Activated T-cell treated with anti-CD3 and anti-CD28 coated beads, Interleukin-2, amount 50 U/mL, for 24 hours (primary cell): ENCODE data around the gene YJU2.

Experiments used
- DNase-seq: peaks from one replicate; pipeline ENCODE4 v3.0.0-alpha.2; 2020
- H3K27ac Mint-ChIP-seq: 2 replicates; pipeline ENCODE4 v1.8.0; 2020; ENCODE audit warnings: mild to moderate bottlenecking, mixed read lengths
- H3K27me3 Mint-ChIP-seq: 2 replicates; pipeline ENCODE4 v1.8.0; 2020; ENCODE audit warnings: mixed read lengths
- H3K36me3 Mint-ChIP-seq: 2 replicates; pipeline ENCODE4 v1.8.0; 2020; ENCODE audit warnings: low read depth, mixed read lengths
- H3K4me1 Mint-ChIP-seq: 2 replicates; pipeline ENCODE4 v1.8.0; 2020; ENCODE audit warnings: low read depth, mixed read lengths
- H3K4me3 Mint-ChIP-seq: 2 replicates; pipeline ENCODE4 v1.8.0; 2020; ENCODE audit warnings: mild to moderate bottlenecking, moderate library complexity, mixed read lengths
- H3K9me3 Mint-ChIP-seq: 2 replicates; pipeline ENCODE4 v1.8.0; 2020; ENCODE audit warnings: mixed read lengths

YJU2 gene

DNA sequence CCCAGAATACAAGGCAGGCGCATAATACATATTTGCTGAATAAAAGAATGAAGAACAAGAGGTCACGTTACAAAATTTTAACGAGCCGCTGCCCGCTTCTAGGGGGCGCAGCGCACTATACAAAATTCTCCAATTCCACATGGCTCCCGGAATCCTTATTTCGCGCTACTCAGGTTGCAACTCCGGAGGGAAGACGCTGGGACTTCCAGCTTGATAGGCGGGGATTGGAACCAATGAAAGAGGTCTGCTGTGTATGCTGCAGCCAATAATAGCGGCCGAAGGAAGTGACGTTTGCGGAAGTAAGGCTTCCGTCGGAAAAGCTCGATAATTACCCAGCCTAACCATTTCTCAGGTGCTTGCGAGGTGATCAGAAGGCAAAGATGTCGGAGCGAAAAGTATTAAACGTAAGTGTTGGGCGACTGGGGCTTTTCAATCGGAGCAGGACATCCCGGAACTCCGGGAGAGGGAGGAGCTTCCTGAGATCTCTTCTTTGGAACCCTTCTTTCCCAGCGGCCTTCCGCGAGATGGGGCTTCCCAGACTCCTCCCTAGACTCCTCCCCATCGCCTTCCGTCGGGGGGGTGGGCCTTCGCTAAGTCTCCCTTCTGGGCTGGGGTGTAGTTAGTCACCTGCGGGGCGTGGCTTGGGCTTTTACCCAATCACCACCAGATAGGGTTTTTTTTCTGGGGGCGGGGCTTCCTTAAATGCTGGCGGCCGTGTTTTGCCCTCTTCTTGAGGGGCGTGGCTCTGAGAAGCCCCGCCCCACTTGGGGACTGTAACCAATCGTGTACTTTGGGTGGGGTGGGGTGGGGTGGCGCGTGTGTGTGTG, at the start of gene YJU2:
Gene YJU2 (plus strand): TSS at position 314 of the 827 bp plus-strand sequence. CDS start 67 bp downstream, at position 381.
- H3K9me3 Mint-ChIP-seq: peaks cover 2% of the 10 kb centered on the region
- H3K27me3 Mint-ChIP-seq: no peaks in the 10 kb centered on the region
- H3K36me3 Mint-ChIP-seq: peaks cover 44% of the 10 kb centered on the region
- peak within 1 kb of the TSS; percentile 86 for H3K4me3 Mint-ChIP-seq
- DNase-seq: peak; percentile 96
- peaks cover 21% of the 10 kb centered on the region for H3K4me1 Mint-ChIP-seq
- H3K27ac Mint-ChIP-seq: peak within 1 kb of the TSS; percentile 98

DNA sequence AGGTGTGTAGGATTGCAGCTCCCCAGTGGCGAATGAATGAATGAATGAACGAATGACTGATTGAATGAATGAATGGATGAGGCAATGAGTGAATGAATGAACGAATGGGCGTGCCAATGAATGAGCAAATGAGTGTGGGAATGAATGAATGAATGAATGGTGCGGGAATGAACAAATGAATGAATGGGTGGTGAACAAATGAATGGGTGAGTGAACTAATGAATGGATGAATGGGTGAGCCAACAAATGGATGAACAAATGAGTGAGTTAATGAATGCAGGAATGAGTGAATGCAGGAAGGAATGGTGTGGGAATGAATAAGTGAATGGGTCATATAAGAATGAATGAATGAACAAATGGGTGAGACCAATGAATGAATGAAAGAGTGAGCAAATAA, 49.7 kb upstream of the YJU2 start:
- peaks cover 10% of the 10 kb centered on the region for H3K9me3 Mint-ChIP-seq
- H3K27ac Mint-ChIP-seq: no peak overlapping the region
- DNase-seq: no peak
- no peaks in the 10 kb centered on the region for H3K36me3 Mint-ChIP-seq
- H3K4me1 Mint-ChIP-seq: peaks cover 11% of the 10 kb centered on the region
- no peak overlapping the region for H3K4me3 Mint-ChIP-seq
- peaks cover 67% of the 10 kb centered on the region for H3K27me3 Mint-ChIP-seq

DNA sequence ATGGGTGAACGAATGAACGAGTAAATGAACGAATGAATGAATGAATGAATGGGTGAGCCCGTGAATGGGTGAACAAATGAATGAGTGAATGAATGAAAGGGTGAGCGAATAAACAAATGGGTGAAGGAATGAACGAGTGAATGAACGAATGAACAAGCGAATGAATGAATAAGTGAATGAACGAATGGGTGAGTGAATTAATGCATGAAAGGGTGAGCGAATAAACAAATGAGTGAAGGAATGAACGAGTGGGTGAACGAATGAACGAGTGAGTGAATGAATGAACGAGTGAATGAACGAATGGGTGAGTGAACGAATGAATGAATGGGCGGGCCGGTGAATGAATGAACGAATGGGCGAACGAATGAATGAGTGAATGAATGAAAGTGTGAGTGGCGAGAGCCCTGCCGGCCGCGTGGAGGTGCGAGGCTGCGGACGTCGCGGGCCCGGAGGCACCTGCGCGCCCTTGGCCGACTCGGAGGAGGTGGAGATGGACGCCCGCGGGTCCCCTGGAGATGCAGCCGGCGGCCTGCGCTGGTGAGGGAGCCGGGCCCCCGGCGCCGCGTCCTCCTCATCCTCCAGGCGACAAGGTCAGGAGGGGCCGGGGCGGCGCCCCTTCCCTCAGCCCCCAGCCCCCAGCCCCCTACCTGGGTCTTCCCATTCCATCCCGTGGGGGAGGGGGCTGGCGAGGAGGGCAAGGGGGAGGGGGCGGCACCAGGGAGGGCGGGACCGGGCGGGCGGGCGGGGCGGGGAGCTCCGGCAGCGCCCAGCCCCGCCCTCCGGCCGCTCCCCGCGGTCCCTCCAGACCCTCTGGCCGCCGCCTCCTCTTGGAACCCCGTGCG, 49.0 kb upstream of the YJU2 start:
- Mint-ChIP-seq H3K27me3 (peaks cover 67% of the 10 kb centered on the region), H3K4me3 (no peak overlapping the region), H3K9me3 (peaks cover 10% of the 10 kb centered on the region), H3K27ac (no peak overlapping the region), H3K36me3 (no peaks in the 10 kb centered on the region), H3K4me1 (peaks cover 11% of the 10 kb centered on the region)
- no peak for DNase-seq

DNA sequence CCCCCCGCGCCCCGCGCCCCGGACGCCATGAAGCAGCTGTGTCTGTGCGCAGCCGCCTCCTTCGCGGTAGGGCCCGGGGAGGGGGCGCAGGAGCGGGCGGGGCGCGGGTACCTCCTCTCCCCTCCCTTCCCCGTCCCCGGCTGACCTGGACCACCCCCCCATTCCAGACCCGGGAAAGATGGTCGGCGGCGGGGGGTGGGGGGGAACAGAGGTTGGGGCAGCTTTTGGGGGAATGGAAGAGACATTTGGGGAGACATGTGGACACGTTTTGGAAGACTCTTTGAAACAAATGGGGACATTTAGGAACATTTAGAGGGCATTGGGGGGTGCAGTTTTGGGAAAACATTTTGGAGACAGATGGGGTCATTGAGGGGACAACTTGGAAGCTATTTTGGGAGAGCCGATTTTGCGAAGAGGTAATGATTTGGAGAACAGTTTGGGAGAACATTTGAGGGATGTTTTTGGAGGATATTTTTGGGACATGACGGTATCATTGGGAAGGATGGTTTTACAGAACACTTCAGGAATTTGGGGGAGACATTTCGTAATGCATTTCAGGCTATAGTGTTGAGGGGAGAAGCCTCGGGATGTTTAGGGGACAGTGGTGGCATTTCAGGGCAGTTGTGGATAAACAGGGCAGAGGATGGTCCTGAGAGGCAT, 48.3 kb upstream of the YJU2 start:
- H3K4me1 Mint-ChIP-seq: peaks cover 11% of the 10 kb centered on the region
- H3K27ac Mint-ChIP-seq: no peak overlapping the region
- no peak for DNase-seq
- H3K4me3 Mint-ChIP-seq: no peak overlapping the region
- H3K36me3 Mint-ChIP-seq: no peaks in the 10 kb centered on the region
- H3K9me3 Mint-ChIP-seq: peaks cover 10% of the 10 kb centered on the region
- peaks cover 62% of the 10 kb centered on the region for H3K27me3 Mint-ChIP-seq

DNA sequence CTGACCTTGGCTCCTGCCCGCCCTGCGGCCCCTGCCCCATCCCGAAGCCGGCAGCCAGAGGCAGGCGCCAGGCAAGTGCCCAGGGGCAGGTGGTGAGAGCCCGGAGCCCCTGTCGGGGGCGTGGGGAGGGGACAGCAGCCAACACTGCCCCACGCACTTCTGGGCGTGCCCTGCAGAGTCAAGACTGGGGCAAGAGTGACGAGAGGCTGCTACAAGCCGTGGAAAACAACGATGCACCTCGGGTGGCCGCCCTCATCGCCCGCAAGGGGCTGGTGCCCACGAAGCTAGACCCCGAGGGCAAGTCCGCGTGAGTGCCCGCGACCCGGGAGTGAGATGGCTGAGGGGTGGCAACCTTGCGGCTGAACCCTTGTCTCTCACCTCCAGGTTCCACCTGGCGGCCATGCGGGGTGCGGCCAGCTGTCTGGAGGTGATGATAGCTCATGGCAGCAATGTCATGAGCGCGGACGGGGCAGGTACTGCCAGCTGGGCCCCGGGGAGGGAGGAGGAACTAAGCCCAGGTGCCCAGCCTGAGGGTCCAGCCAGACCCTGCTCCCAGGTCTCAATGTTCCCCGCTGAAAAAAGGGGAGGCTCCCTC, 47.1 kb upstream of the YJU2 start:
- peaks cover 10% of the 10 kb centered on the region for H3K9me3 Mint-ChIP-seq
- peaks cover 54% of the 10 kb centered on the region for H3K27me3 Mint-ChIP-seq
- no peak for DNase-seq
- H3K36me3 Mint-ChIP-seq: no peaks in the 10 kb centered on the region
- no peak overlapping the region for H3K4me3 Mint-ChIP-seq
- H3K4me1 Mint-ChIP-seq: peaks cover 14% of the 10 kb centered on the region
- H3K27ac Mint-ChIP-seq: no peak overlapping the region

DNA sequence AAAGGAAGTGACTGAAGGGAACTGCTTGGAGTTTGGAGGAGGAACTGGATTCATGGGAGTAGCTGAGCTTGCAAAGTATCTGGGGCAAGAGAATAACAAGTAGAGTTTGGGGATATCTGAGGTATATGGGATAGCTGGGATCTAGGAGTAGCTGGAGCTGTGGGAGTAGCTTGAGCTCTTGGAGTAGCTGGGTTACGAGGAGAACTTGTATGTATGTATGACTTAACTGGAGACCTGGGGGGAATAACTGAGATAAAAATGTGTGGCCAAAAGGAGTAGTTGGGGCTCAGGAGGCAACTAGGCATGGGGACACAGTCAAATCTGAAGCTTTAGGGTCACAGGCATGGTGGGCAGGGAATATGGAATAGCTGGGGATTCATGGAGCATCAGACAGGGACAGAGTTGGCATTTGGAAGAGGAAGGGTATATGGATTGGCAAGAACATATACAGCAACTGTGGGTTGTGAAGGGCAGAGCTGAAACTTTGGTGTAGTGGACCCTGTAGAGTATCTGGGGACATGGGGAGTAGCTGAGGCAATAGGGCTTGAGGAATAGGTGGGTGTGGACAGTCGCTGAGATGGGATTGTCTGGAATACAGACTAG, 45.8 kb upstream of the YJU2 start:
- Mint-ChIP-seq H3K27me3 (peaks cover 43% of the 10 kb centered on the region), H3K9me3 (peaks cover 10% of the 10 kb centered on the region), H3K4me1 (peaks cover 14% of the 10 kb centered on the region), H3K36me3 (no peaks in the 10 kb centered on the region), H3K27ac (no peak overlapping the region), H3K4me3 (no peak overlapping the region)
- no peak for DNase-seq

DNA sequence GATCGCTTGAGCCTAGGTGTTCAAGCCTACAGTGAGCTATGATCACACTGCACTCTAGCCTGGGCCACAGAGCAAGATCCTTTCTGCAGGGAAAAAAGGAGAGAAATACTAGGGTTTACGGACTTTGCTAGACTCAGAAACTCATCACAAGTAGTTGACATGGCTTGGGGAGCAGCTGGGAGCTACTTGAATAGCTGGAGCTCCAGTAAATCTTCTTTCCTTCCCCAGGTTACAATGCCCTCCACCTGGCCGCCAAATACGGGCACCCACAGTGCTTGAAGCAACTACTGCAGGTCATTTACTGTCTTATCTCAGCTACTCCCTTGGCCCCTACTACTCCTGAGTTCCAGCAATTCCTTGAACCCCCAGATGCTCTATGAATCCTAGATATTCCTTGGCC, 45.1 kb upstream of the YJU2 start:
- Mint-ChIP-seq H3K9me3 (peaks cover 10% of the 10 kb centered on the region), H3K4me3 (no peak overlapping the region), H3K27ac (no peak overlapping the region), H3K36me3 (no peaks in the 10 kb centered on the region), H3K27me3 (peaks cover 35% of the 10 kb centered on the region), H3K4me1 (peaks cover 14% of the 10 kb centered on the region)
- DNase-seq: no peak

DNA sequence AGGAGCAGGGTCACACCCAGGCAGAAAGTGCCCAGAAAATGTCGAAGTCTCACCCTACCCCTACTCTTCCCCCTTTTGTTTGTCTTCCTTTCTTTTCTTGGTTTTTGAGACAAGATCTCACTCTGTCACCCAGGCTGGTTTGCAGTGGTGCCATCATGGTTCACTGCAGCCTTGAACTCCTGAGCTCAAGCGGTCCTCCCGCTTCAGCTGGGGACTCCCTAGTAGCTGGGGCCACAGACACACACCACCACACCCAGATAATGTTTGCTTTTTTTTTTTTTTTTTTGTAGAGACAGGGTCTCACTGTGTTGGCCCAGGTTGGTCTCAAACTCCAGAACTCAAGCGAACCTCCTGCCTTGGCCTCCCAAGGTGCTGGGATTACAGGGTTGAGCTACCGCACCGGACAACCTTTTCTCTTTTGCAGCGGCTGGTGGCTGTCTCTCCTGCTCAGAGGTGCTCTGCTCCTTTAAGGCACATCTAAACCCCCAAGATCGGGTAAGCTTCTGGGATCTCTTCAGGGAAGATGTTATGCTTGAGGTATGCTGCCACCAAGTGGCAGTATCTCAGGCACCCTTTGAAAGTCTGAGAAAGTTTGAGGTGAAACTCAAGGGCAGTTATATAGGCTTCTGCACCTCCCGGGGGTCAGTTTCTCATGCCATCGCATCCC, 39.9 kb upstream of the YJU2 start:
- no peak for DNase-seq
- Mint-ChIP-seq H3K27ac (no peak overlapping the region), H3K27me3 (peaks cover 5% of the 10 kb centered on the region), H3K36me3 (no peaks in the 10 kb centered on the region), H3K4me3 (no peak overlapping the region), H3K9me3 (no peaks in the 10 kb centered on the region), H3K4me1 (peaks cover 3% of the 10 kb centered on the region)

DNA sequence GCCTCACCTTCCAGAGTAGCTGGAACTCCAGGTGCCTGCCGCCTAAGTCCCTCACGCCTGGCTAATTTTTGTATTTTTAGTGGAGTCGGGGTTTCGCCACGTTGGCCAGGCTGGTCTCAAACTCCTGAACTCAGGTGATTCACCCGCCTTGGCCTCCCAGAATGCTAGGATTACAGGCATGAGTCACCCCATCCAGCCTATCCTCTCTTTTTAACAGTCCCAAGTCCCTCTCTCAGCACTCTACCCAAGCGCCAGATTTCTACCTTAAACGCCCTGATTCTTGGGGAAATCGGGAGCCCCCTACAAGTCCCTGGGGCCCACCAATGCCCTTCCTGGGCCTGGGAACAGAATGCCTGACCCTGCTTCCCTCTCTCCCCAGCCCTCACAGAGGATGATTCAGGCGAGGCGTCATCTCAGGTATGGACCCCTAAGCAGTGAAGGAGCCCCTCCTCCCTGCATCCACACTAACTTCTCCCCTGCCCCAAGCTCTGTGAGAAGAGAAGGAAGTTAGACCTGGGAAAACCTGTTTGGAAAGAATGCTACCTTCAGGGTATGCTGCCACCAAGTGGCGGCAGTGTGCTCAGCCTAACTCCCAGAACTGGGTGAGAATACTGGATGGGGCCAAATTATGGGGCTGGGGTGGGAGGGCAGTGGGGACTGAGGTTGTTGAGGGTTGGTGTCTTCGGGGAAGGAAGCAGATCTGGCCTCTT, 38.3 kb upstream of the YJU2 start:
- peaks cover 3% of the 10 kb centered on the region for H3K4me1 Mint-ChIP-seq
- no peak for DNase-seq
- H3K9me3 Mint-ChIP-seq: no peaks in the 10 kb centered on the region
- H3K36me3 Mint-ChIP-seq: no peaks in the 10 kb centered on the region
- peaks cover 5% of the 10 kb centered on the region for H3K27me3 Mint-ChIP-seq
- H3K4me3 Mint-ChIP-seq: no peak overlapping the region
- no peak overlapping the region for H3K27ac Mint-ChIP-seq

DNA sequence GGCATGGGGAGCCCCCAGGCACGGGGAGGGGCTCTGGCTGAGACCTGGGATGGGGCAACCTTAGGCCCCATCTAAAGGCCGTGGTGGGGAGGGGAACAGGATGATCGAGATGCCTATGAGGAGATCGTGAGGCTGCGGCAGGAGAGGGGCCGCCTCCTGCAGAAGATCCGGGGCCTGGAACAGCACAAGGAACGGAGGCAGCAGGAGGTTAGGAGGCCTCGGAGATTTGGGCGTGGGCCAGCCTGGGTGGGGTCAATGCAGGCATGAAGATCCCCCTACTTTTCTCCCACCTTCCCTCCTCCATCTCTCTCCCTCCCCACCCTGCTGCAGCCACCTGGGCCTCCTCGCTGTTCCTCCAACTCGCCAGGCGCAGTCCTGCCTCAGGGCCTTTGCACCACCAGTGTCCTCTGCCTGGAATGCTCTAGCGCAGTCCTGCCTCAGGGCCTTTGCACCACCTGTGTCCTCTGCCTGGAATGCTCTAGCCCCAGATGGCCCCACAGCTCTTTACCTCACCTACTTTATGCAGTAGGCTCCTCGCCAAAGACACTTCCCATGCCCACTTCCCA, 36.6 kb upstream of the YJU2 start:
- H3K27ac Mint-ChIP-seq: no peak overlapping the region
- DNase-seq: no peak
- H3K4me1 Mint-ChIP-seq: peaks cover 7% of the 10 kb centered on the region
- no peaks in the 10 kb centered on the region for H3K9me3 Mint-ChIP-seq
- no peak overlapping the region for H3K4me3 Mint-ChIP-seq
- no peaks in the 10 kb centered on the region for H3K27me3 Mint-ChIP-seq
- H3K36me3 Mint-ChIP-seq: no peaks in the 10 kb centered on the region

DNA sequence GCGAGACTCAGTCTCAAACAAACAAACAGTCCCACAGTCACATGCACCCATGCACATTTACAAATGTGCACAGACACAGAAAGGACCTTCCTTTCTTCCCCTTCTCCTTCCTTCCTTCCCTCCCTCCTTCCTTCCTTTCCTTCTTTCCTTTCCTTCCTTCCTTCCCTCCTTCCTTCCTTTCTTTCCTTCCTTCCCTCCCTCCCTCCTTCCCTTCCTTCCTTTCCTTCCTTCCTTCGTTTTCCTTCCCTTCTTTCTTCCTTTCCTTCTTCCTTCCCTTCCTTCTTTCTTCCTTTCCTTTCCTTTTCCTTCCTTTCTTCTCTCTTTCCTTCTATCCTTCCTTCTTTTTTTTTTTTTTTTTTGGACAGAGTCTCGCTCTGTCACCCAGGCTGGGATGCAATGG, 33.8 kb upstream of the YJU2 start:
- peaks cover 7% of the 10 kb centered on the region for H3K4me1 Mint-ChIP-seq
- H3K9me3 Mint-ChIP-seq: peaks cover 6% of the 10 kb centered on the region
- no peak for DNase-seq
- H3K27ac Mint-ChIP-seq: no peak overlapping the region
- no peaks in the 10 kb centered on the region for H3K27me3 Mint-ChIP-seq
- no peaks in the 10 kb centered on the region for H3K36me3 Mint-ChIP-seq
- H3K4me3 Mint-ChIP-seq: no peak overlapping the region

DNA sequence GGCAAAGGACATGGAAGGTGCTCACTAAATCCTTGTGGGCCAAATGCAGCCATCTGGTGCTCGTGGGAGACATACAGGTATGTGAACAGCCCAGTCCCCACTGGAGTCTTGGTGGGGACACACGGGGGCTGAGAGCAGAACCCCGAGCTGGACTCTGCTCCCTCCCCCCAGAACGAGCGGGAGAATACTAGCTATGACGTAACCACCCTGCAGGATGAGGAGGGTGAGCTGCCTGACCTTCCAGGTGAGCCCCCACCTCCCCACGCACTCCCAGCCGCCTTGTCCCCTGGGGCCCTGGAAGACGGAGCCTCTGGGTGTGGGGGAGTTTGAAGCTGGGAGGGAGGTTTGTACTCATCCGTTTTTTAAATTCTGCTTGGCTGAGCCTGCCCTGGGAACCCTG, 31.1 kb upstream of the YJU2 start:
- Mint-ChIP-seq H3K36me3 (no peaks in the 10 kb centered on the region), H3K4me1 (peaks cover 7% of the 10 kb centered on the region), H3K9me3 (peaks cover 6% of the 10 kb centered on the region), H3K27me3 (no peaks in the 10 kb centered on the region), H3K27ac (no peak overlapping the region), H3K4me3 (no peak overlapping the region)
- DNase-seq: no peak

DNA sequence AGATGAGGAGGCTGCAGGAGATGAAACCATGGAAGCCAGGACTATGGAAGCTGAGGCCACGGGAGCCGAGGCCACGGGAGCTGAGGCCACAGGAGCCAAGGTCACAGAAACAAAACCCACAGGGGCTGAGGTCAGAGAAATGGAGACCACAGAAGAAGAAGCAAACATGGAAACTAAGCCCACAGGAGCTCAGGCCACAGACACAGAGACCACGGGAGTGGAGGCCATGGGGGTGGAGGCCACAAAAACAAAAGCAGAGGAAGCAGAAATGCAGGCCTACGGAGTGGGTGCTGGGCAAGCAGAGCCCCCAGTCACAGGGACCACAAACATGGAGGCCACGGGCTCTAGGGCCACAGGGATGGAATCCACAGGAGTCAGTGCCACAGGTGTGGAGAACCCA, 30.0 kb upstream of the YJU2 start:
- Mint-ChIP-seq H3K36me3 (no peaks in the 10 kb centered on the region), H3K27me3 (no peaks in the 10 kb centered on the region), H3K4me3 (no peak overlapping the region), H3K27ac (no peak overlapping the region), H3K4me1 (peaks cover 7% of the 10 kb centered on the region), H3K9me3 (peaks cover 6% of the 10 kb centered on the region)
- DNase-seq: no peak
